CD4-positive, CD25-positive, alpha-beta regulatory T cell (primary cell): ENCODE results near the gene GPNMB. TPM values are rescaled to one million over a fixed set of nuclear protein-coding genes. Genes with fewer than 3 reads are reported as not detected.

ENCODE experiments used
- ATAC-seq, 2 donors: fragments of 150-1000 bp; cut with Tn5 transposase; one replicate each; pipeline ENCODE4 v1.10.0; 2021; ENCODE audit warnings: low read depth in 2 of 2, moderate number of reproducible peaks in 2 of 2, moderate library complexity in 1 of 2
- DNase-seq, 3 donors: peaks; one replicate each; pipeline versions ENCODE4 v3.0.0 to v3.0.0-alpha.2; 2012 to 2022; ENCODE audit warnings: mixed read lengths in 1 of 3
- H3K27ac ChIP-seq: one replicate; pipeline ENCODE4 v1.7.0; 2013; ENCODE audit warnings: mild to moderate bottlenecking, low read length; ENCODE audit not compliant: insufficient read depth, poor library complexity, severe bottlenecking
- H3K27me3 ChIP-seq: one replicate; pipeline ENCODE4 v1.7.0; 2013; ENCODE audit warnings: low read length; ENCODE audit not compliant: control insufficient read depth, insufficient read depth
- H3K36me3 ChIP-seq: one replicate; pipeline ENCODE4 v1.7.0; 2013; ENCODE audit warnings: mild to moderate bottlenecking, low read length, moderate library complexity; ENCODE audit not compliant: control insufficient read depth, insufficient read depth
- H3K4me1 ChIP-seq: 2 replicates; pipeline ENCODE4 v1.7.0; 2013; ENCODE audit warnings: mild to moderate bottlenecking, low read length; ENCODE audit not compliant: insufficient read depth, control insufficient read depth, poor library complexity, severe bottlenecking
- H3K4me3 ChIP-seq: one replicate; pipeline ENCODE4 v1.7.0; 2013; ENCODE audit warnings: low read depth, mild to moderate bottlenecking, low read length, moderate library complexity
- H3K9me3 ChIP-seq, 2 experiments: 1 replicate in 1 of 2; 2 replicates in 1 of 2; pipeline ENCODE4 v1.7.0; 2013; ENCODE audit warnings: low read length in 2 of 2, mild to moderate bottlenecking in 1 of 2, moderate library complexity in 1 of 2; ENCODE audit not compliant: control insufficient read depth in 2 of 2
- H3K27ac Mint-ChIP-seq, 3 donors: one replicate each; pipeline ENCODE4 v1.8.0; 2020 to 2022; ENCODE audit warnings: mild to moderate bottlenecking in 3 of 3, mixed read lengths in 3 of 3, moderate library complexity in 2 of 3
- H3K27me3 Mint-ChIP-seq: one replicate; pipeline ENCODE4 v1.8.0; 2022; ENCODE audit warnings: mild to moderate bottlenecking, mixed read lengths
- H3K36me3 Mint-ChIP-seq: one replicate; pipeline ENCODE4 v1.8.0; 2020; ENCODE audit warnings: mixed read lengths
- H3K4me1 Mint-ChIP-seq, 4 donors: one replicate each; pipeline ENCODE4 v1.8.0; 2020 to 2022; ENCODE audit warnings: mixed read lengths in 4 of 4, mild to moderate bottlenecking in 1 of 4
- H3K4me3 Mint-ChIP-seq, 4 donors: one replicate each; pipeline ENCODE4 v1.8.0; 2020 to 2022; ENCODE audit warnings: mild to moderate bottlenecking in 4 of 4, mixed read lengths in 4 of 4, moderate library complexity in 3 of 4
- H3K9me3 Mint-ChIP-seq, 7 donors: one replicate each; pipeline ENCODE4 v1.8.0; 2020 to 2022; ENCODE audit warnings: mixed read lengths in 7 of 7, mild to moderate bottlenecking in 3 of 7, moderate library complexity in 2 of 7
- polyA plus RNA-seq, 4 donors: library from polyadenylated mRNA; unstranded; fragments of 300-500 nt; fragmentation: Illumina TruSeq; gene quantifications; one replicate each; pipeline ENCODE4 v1.2.3, GENCODE V29; 2021
- total RNA-seq: library from RNA; stranded (reverse); gene quantifications from one replicate; pipeline ENCODE4 v1.2.3, GENCODE V29; 2022

The GPNMB gene
- total and polyA plus RNA-seq, 5 donors from 2014 or later, result 0.66 TPM; not detected in 4

- H3K4me1 ChIP-seq, result no peaks in the 10 kb centered on the region
- H3K27ac Mint-ChIP-seq, result peak overlapping the region in 1 of 3 donors; percentile 28
- peaks cover 23% of the 10 kb centered on the region for H3K27me3 Mint-ChIP-seq
- H3K4me3 Mint-ChIP-seq, result peak overlapping the region in 2 of 4 donors; percentile 52 to 70
- no peaks in the 10 kb centered on the region for H3K27me3 ChIP-seq
- DNase-seq (peak; percentile 70 to 94 (median 81)), ATAC-seq (peak; percentile 97 to 99)
- no peaks in the 10 kb centered on the region for H3K36me3 Mint-ChIP-seq
- no peaks in the 10 kb centered on the region for H3K9me3 ChIP-seq
- no peak overlapping the region for H3K27ac ChIP-seq
- no peaks in the 10 kb centered on the region for H3K9me3 Mint-ChIP-seq
- H3K4me1 Mint-ChIP-seq, result peaks cover 7 to 13% (median 12%) of the 10 kb centered on the region in 4 donors
- no peaks in the 10 kb centered on the region for H3K36me3 ChIP-seq
- peak overlapping the region; percentile 50 for H3K4me3 ChIP-seq
Observed at GRCh38 chr7:23273141-23273599, 26.6 kb downstream of the GPNMB start.

GRCh38 chr7:23275912-23276311 is 29.3 kb downstream of the GPNMB start:
- Histone ChIP-seq H3K4me3 (no peak overlapping the region), H3K27me3 (no peaks in the 10 kb centered on the region), H3K36me3 (no peaks in the 10 kb centered on the region), H3K27ac (no peak overlapping the region), H3K9me3 (no peaks in the 10 kb centered on the region), H3K4me1 (no peaks in the 10 kb centered on the region)
- H3K4me1 Mint-ChIP-seq, result peaks cover 7 to 13% (median 12%) of the 10 kb centered on the region in 4 donors
- no peaks in the 10 kb centered on the region for H3K36me3 Mint-ChIP-seq
- H3K4me3 Mint-ChIP-seq, result no peak overlapping the region
- H3K9me3 Mint-ChIP-seq, result no peaks in the 10 kb centered on the region
- DNase-seq (no peak), ATAC-seq (no peak)
- peak overlapping the region in 1 of 3 donors; percentile 54 for H3K27ac Mint-ChIP-seq
- H3K27me3 Mint-ChIP-seq, result peaks cover 28% of the 10 kb centered on the region

GRCh38 chr7:23276376-23276775 is 29.8 kb downstream of the GPNMB start:
- Mint-ChIP-seq H3K36me3 (no peaks in the 10 kb centered on the region), H3K27ac (peak overlapping the region in 1 of 3 donors; percentile 54), H3K27me3 (peaks cover 25% of the 10 kb centered on the region), H3K9me3 (no peaks in the 10 kb centered on the region), H3K4me3 (no peak overlapping the region), H3K4me1 (peaks cover 7 to 13% (median 12%) of the 10 kb centered on the region in 4 donors)
- H3K27ac ChIP-seq, result no peak overlapping the region
- DNase-seq (peak in 1 of 3 donors; percentile 26), ATAC-seq (no peak)
- H3K4me1 ChIP-seq, result no peaks in the 10 kb centered on the region
- H3K4me3 ChIP-seq, result no peak overlapping the region
- no peaks in the 10 kb centered on the region for H3K36me3 ChIP-seq
- no peaks in the 10 kb centered on the region for H3K9me3 ChIP-seq
- H3K27me3 ChIP-seq, result no peaks in the 10 kb centered on the region

DNA sequence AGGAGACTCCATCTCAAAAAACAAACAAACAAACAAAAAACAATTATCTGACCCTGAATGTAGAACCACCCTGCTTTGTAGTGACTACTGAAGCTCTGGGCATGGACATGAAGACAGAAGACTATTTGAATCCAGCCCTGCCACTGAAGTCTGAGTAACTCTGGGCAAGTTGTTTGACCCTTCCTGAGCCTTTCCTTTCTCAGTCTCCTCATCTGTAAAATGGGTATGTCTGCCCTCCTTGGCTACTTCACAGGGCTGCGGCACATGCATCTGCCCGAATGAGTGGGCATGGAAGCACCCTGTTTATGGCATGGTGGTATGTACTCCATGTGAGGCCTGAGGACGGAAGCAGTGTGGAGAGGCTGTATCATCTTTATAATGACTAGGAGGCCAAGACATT is 30.4 kb downstream of the GPNMB start:
- Mint-ChIP-seq H3K4me3 (peak overlapping the region in 1 of 4 donors; percentile 74), H3K27ac (no peak overlapping the region), H3K4me1 (peaks cover 7 to 13% (median 12%) of the 10 kb centered on the region in 4 donors), H3K27me3 (peaks cover 22% of the 10 kb centered on the region), H3K9me3 (no peaks in the 10 kb centered on the region), H3K36me3 (no peaks in the 10 kb centered on the region)
- no peak overlapping the region for H3K4me3 ChIP-seq
- H3K27ac ChIP-seq, result no peak overlapping the region
- H3K4me1 ChIP-seq, result no peaks in the 10 kb centered on the region
- H3K9me3 ChIP-seq, result no peaks in the 10 kb centered on the region
- no peaks in the 10 kb centered on the region for H3K27me3 ChIP-seq
- DNase-seq (no peak), ATAC-seq (no peak)
- no peaks in the 10 kb centered on the region for H3K36me3 ChIP-seq

- no peaks in the 10 kb centered on the region for H3K4me1 ChIP-seq
- DNase-seq (peak in 2 of 3 donors; percentile 57 to 79), ATAC-seq (peak in 1 of 2 donors; percentile 49)
- no peaks in the 10 kb centered on the region for H3K36me3 Mint-ChIP-seq
- no peaks in the 10 kb centered on the region for H3K27me3 ChIP-seq
- H3K27ac ChIP-seq, result no peak overlapping the region
- H3K36me3 ChIP-seq, result no peaks in the 10 kb centered on the region
- no peaks in the 10 kb centered on the region for H3K9me3 Mint-ChIP-seq
- peaks cover 7 to 13% (median 10%) of the 10 kb centered on the region in 4 donors for H3K4me1 Mint-ChIP-seq
- no peak overlapping the region for H3K4me3 Mint-ChIP-seq
- H3K27ac Mint-ChIP-seq, result no peak overlapping the region
- no peak overlapping the region for H3K4me3 ChIP-seq
- H3K9me3 ChIP-seq, result no peaks in the 10 kb centered on the region
- peaks cover 18% of the 10 kb centered on the region for H3K27me3 Mint-ChIP-seq
Observed at GRCh38 chr7:23277359-23277989, 30.9 kb downstream of the GPNMB start.

GRCh38 chr7:23279819-23280525 is 33.4 kb downstream of the GPNMB start:
- no peak overlapping the region for H3K4me3 ChIP-seq

GRCh38 chr7:23283086-23283485 is 36.5 kb downstream of the GPNMB start:
- Mint-ChIP-seq H3K9me3 (no peaks in the 10 kb centered on the region), H3K27ac (no peak overlapping the region), H3K36me3 (no peaks in the 10 kb centered on the region), H3K4me3 (no peak overlapping the region), H3K27me3 (peaks cover 7% of the 10 kb centered on the region), H3K4me1 (peaks cover 0 to 8% (median 0%) of the 10 kb centered on the region in 4 donors)
- no peak overlapping the region for H3K4me3 ChIP-seq
- no peaks in the 10 kb centered on the region for H3K36me3 ChIP-seq
- H3K27ac ChIP-seq, result no peak overlapping the region
- no peaks in the 10 kb centered on the region for H3K9me3 ChIP-seq
- H3K4me1 ChIP-seq, result no peaks in the 10 kb centered on the region
- ATAC-seq (no peak), DNase-seq (no peak)
- H3K27me3 ChIP-seq, result no peaks in the 10 kb centered on the region

More at GRCh38 chr7:23279819-23280525, 33.4 kb downstream of the GPNMB start:
- Mint-ChIP-seq H3K36me3 (no peaks in the 10 kb centered on the region), H3K27ac (no peak overlapping the region), H3K27me3 (peaks cover 9% of the 10 kb centered on the region), H3K4me3 (no peak overlapping the region), H3K4me1 (peaks cover 0 to 5% (median 2%) of the 10 kb centered on the region in 4 donors), H3K9me3 (no peaks in the 10 kb centered on the region)
- Histone ChIP-seq H3K27ac (no peak overlapping the region), H3K36me3 (no peaks in the 10 kb centered on the region), H3K27me3 (no peaks in the 10 kb centered on the region), H3K9me3 (no peaks in the 10 kb centered on the region), H3K4me1 (no peaks in the 10 kb centered on the region)
- DNase-seq (no peak), ATAC-seq (no peak)
